Femur (tissue), 1 donor: ENCODE measurements around the gene COPZ2.
"Not testable (repeated sequence)": the region's sequence is repeated elsewhere in the genome, so short reads cannot be mapped to it uniquely, and the experiment has no call there.

Experiments used
- DNase-seq: peaks from one replicate; pipeline ENCODE4 v3.0.0-alpha.2; 2017

COPZ2 gene

GRCh38 chr17:48055531-48056245, 18.1 kb upstream of the COPZ2 start:
- DNase-seq, result no peak

GRCh38 chr17:48054238-48055185, 16.9 kb upstream of the COPZ2 start:
- DNase-seq, result peak; percentile 82

- no peak for DNase-seq
Measured at GRCh38 chr17:48053758-48054237, 16.2 kb upstream of the COPZ2 start.

GRCh38 chr17:48052956-48053757, 15.6 kb upstream of the COPZ2 start:
- peak; percentile 81 for DNase-seq

GRCh38 chr17:48051706-48052486, 14.3 kb upstream of the COPZ2 start:
- peak; percentile 84 for DNase-seq

- DNase-seq, result no peak
Measured at GRCh38 chr17:48051283-48051682, 13.7 kb upstream of the COPZ2 start.

GRCh38 chr17:48048384-48049126, 11.0 kb upstream of the COPZ2 start:
- DNase-seq, result peak; percentile 92

- DNase-seq, result peak; percentile 100
Measured at GRCh38 chr17:48047741-48048383, 10.3 kb upstream of the COPZ2 start, which contains the start of gene NFE2L1. NFE2L1 (plus strand) TSS chr17:48048359; CDS start chr17:48051119, 2,760 bp downstream.

- no peak for DNase-seq
Measured at GRCh38 chr17:48047113-48047740, 9.6 kb upstream of the COPZ2 start.

- no peak for DNase-seq
Measured at GRCh38 chr17:48046296-48046695, 8.7 kb upstream of the COPZ2 start.

GRCh38 chr17:48045316-48046001, 7.9 kb upstream of the COPZ2 start:
- DNase-seq, result peak; percentile 74

- no peak for DNase-seq
Measured at GRCh38 chr17:48044851-48045250, 7.3 kb upstream of the COPZ2 start.

- no peak for DNase-seq
Measured at GRCh38 chr17:48043176-48043575, 5.6 kb upstream of the COPZ2 start.

GRCh38 chr17:48038687-48039086, 1.1 kb upstream of the COPZ2 start:
- no peak for DNase-seq

- DNase-seq, result peak; percentile 67
Measured at GRCh38 chr17:48037838-48038323, 284 bp upstream of the COPZ2 start.

GRCh38 chr17:48036693-48037035, 933 bp downstream of the COPZ2 start:
- DNase-seq, result no peak

GRCh38 chr17:48034734-48035133, 2.9 kb downstream of the COPZ2 start:
- DNase-seq, result not testable (repeated sequence)

- DNase-seq, result no peak
Measured at GRCh38 chr17:48031966-48032365, 5.6 kb downstream of the COPZ2 start.

- DNase-seq, result peak; percentile 75
Measured at GRCh38 chr17:48030531-48030930, 7.1 kb downstream of the COPZ2 start.
